Neural cell (in vitro differentiated cells): Measurements from ENCODE around the gene FGA. TPM values are rescaled to one million over a fixed set of nuclear protein-coding genes. Genes with fewer than 3 reads are reported as not detected.

Experiments used
- H2AFZ ChIP-seq: fragments of 200-600, 300-800 bp; sonication (generic), shearing (Covaris generic); 2 replicates; pipeline ENCODE4 v1.6.0; 2014; ENCODE audit warnings: low read depth, mild to moderate bottlenecking, antibody characterized with exemption, low read length, moderate library complexity
- H3F3A ChIP-seq: fragments of 200-600 bp; shearing (Covaris generic); 2 replicates; pipeline ENCODE4 v1.6.1; 2016; ENCODE audit warnings: mild to moderate bottlenecking, moderate library complexity, mixed read lengths, antibody characterized with exemption, low read length; ENCODE audit not compliant: insufficient read depth, poor library complexity, severe bottlenecking
- H3K27ac ChIP-seq: fragments of 200-600, 300-800 bp; sonication (generic), shearing (Covaris generic); 2 replicates; pipeline ENCODE4 v1.5.1; 2014; ENCODE audit warnings: mild to moderate bottlenecking, low read length, moderate library complexity
- H3K27me3 ChIP-seq: fragments of 300-800, 200-600 bp; sonication (generic), shearing (Covaris generic); 2 replicates; pipeline ENCODE4 v1.6.0; 2014; ENCODE audit warnings: mild to moderate bottlenecking, low read depth, low read length, moderate library complexity; ENCODE audit not compliant: insufficient read depth
- H3K36me3 ChIP-seq: fragments of 300-800, 200-600 bp; sonication (generic), shearing (Covaris generic); 2 replicates; pipeline ENCODE4 v1.5.1; 2014; ENCODE audit warnings: mild to moderate bottlenecking, antibody characterized with exemption, low read length, moderate library complexity; ENCODE audit not compliant: insufficient read depth
- H3K4me2 ChIP-seq: fragments of 300-800, 200-600 bp; sonication (generic), shearing (Covaris generic); 2 replicates; pipeline ENCODE4 v1.6.0; 2014; ENCODE audit warnings: mild to moderate bottlenecking, low read length
- H3K4me3 ChIP-seq: fragments of 300-800, 200-600 bp; sonication (generic), shearing (Covaris generic); 2 replicates; pipeline ENCODE4 v1.5.1; 2014; ENCODE audit warnings: mild to moderate bottlenecking, low read length, moderate library complexity
- H3K79me2 ChIP-seq: fragments of 200-600 bp; shearing (Covaris generic); replicated peaks from 2 replicates; pipeline ENCODE4 v1.6.0; 2014; ENCODE audit warnings: mild to moderate bottlenecking, low read length, moderate library complexity; ENCODE audit not compliant: insufficient read depth
- H3K9ac ChIP-seq: fragments of 300-800, 200-600 bp; sonication (generic), shearing (Covaris generic); 2 replicates; pipeline ENCODE4 v1.6.1; 2016; ENCODE audit warnings: mild to moderate bottlenecking, low read length, mixed read lengths
- H3K9me2 ChIP-seq: fragments of 200-600 bp; shearing (Covaris generic); 2 replicates; pipeline ENCODE4 v1.6.1; 2016; ENCODE audit warnings: mild to moderate bottlenecking, low read length, mixed read lengths; ENCODE audit not compliant: insufficient read depth
- H3K9me3 ChIP-seq: fragments of 200-600, 300-800 bp; sonication (generic), shearing (Covaris generic); 2 replicates; pipeline ENCODE4 v1.6.1; 2016; ENCODE audit warnings: mild to moderate bottlenecking, mixed run types, low read length, moderate library complexity, mixed read lengths
- H4K20me1 ChIP-seq: fragments of 200-600 bp; shearing (Covaris generic); 2 replicates; pipeline ENCODE4 v1.6.1; 2016; ENCODE audit warnings: mild to moderate bottlenecking, mixed run types; ENCODE audit not compliant: insufficient read depth
- CTCF ChIP-seq: fragments of 450-650 bp; IDR thresholded peaks from 2 replicates; pipeline ENCODE4 v1.5.1; 2014; ENCODE audit warnings: antibody characterized with exemption, mild to moderate bottlenecking, moderate library complexity; ENCODE audit not compliant: poor library complexity, severe bottlenecking
- EP300 ChIP-seq: fragments of 450-650 bp; conservative IDR thresholded peaks from 2 replicates; pipeline ENCODE4 v1.6.1; 2014; ENCODE audit warnings: antibody characterized with exemption, mild to moderate bottlenecking, moderate library complexity; ENCODE audit not compliant: poor library complexity, severe bottlenecking
- EZH2 ChIP-seq: fragments of 200-600, 300-800 bp; shearing (Covaris generic), sonication (generic); IDR thresholded peaks from 2 replicates; pipeline ENCODE4 v1.6.1; 2014; ENCODE audit warnings: antibody characterized with exemption, low read length, borderline replicate concordance, mild to moderate bottlenecking; ENCODE audit not compliant: insufficient read depth, poor library complexity, severe bottlenecking
- MXI1 ChIP-seq: fragments of 450-650 bp; conservative IDR thresholded peaks from 2 replicates; pipeline ENCODE4 v1.6.1; 2014; ENCODE audit warnings: antibody characterized with exemption, mild to moderate bottlenecking; ENCODE audit not compliant: poor library complexity, severe bottlenecking
- POLR2AphosphoS5 ChIP-seq: IDR thresholded peaks from 2 replicates; pipeline ENCODE4 v1.6.1; 2012
- RAD21 ChIP-seq: fragments of 450-650 bp; conservative IDR thresholded peaks from 2 replicates; pipeline ENCODE4 v1.6.1; 2014; ENCODE audit warnings: antibody characterized with exemption, mild to moderate bottlenecking, moderate library complexity
- REST ChIP-seq: IDR thresholded peaks from 2 replicates; pipeline ENCODE4 v1.6.1; 2012; ENCODE audit warnings: borderline replicate concordance
- SMC3 ChIP-seq: fragments of 450-650 bp; conservative IDR thresholded peaks from 2 replicates; pipeline ENCODE4 v1.6.1; 2014; ENCODE audit warnings: antibody characterized with exemption, mild to moderate bottlenecking, moderate library complexity; ENCODE audit not compliant: poor library complexity
- TAF1 ChIP-seq: IDR thresholded peaks from 2 replicates; pipeline ENCODE4 v1.6.1; 2012; ENCODE audit warnings: low read depth
- polyA plus RNA-seq: library from polyadenylated mRNA; depleted of rRNA; stranded (reverse); fragments of >200 nt; gene quantifications from 2 replicates; pipeline ENCODE4 v1.2.3, GENCODE V29; 2014

FGA gene
- polyA plus RNA-seq, 1 donor from 2014 or later = not detected

GRCh38 chr4:154604696-154605200 is 14.2 kb upstream of the FGA start:
- H3K9me2 ChIP-seq = no peaks in the 10 kb centered on the region

More at GRCh38 chr4:154604696-154605200, 14.2 kb upstream of the FGA start:
- H3K4me2 ChIP-seq = no peak overlapping the region
- H3K4me3 ChIP-seq = no peak overlapping the region
- no peaks in the 10 kb centered on the region for H3K27me3 ChIP-seq
- H3K9ac ChIP-seq = no peak overlapping the region
- H3K79me2 ChIP-seq = no peaks in the 10 kb centered on the region
- no peaks in the 10 kb centered on the region for H3F3A ChIP-seq
- H3K27ac ChIP-seq = no peak overlapping the region
- no peak overlapping the region for H2AFZ ChIP-seq
- no peaks in the 10 kb centered on the region for H3K36me3 ChIP-seq
- no peaks in the 10 kb centered on the region for H3K9me3 ChIP-seq
- H4K20me1 ChIP-seq = no peaks in the 10 kb centered on the region
- no peak for TF ChIP-seq RAD21
- no peak for TF ChIP-seq TAF1
- no peak for TF ChIP-seq EZH2
- TF ChIP-seq CTCF = no peak
- TF ChIP-seq EP300 = no peak
- no peak for TF ChIP-seq REST
- TF ChIP-seq POLR2AphosphoS5 = no peak
- TF ChIP-seq MXI1 = no peak
- TF ChIP-seq SMC3 = no peak
